CD4-positive, alpha-beta memory T cell (primary cell): ENCODE results near the gene EPHB1. TPM values are rescaled to one million over a fixed set of nuclear protein-coding genes. Genes with fewer than 3 reads are reported as not detected.
A peak's percentile ranks its signal among the peaks of the same experiment; 100 is the strongest.

Source experiments
- CTCF ChIA-PET: fragments of 350-600 bp; sonication (Branson Sonifier 250); formaldehyde crosslinking; loops from one replicate; lab custom pipeline; 2021; ENCODE audit warnings: inconsistent platforms; ENCODE audit not compliant: partially characterized antibody; lab: Charles Lee
- POLR2A ChIA-PET: fragments of 350-600 bp; sonication (Branson Sonifier 250); formaldehyde crosslinking; loops from one replicate; lab custom pipeline; 2021; ENCODE audit not compliant: partially characterized antibody; lab: Charles Lee
- DNase-seq, 5 donors: peaks; one replicate each; pipeline versions ENCODE4 v3.0.0 to v3.0.0-alpha.2; 2020 to 2022; ENCODE audit warnings: mixed read lengths in 1 of 5
- H3K27ac ChIP-seq: one replicate; pipeline ENCODE4 v1.7.0; 2013; ENCODE audit warnings: low read depth, low read length
- H3K27me3 ChIP-seq: 2 replicates; pipeline ENCODE4 v1.7.0; 2013; ENCODE audit warnings: mild to moderate bottlenecking, low read length, moderate library complexity; ENCODE audit not compliant: insufficient read depth
- H3K36me3 ChIP-seq: 2 replicates; pipeline ENCODE4 v1.7.0; 2013; ENCODE audit warnings: mild to moderate bottlenecking, low read length, moderate library complexity; ENCODE audit not compliant: insufficient read depth
- H3K4me1 ChIP-seq: 2 replicates; pipeline ENCODE4 v1.7.0; 2013; ENCODE audit warnings: mild to moderate bottlenecking, low read length, moderate library complexity; ENCODE audit not compliant: insufficient read depth
- H3K4me3 ChIP-seq, 2 donors: one replicate each; pipeline ENCODE4 v1.7.0; 2013; ENCODE audit warnings: low read length in 2 of 2, mild to moderate bottlenecking in 1 of 2
- H3K9me3 ChIP-seq, 2 donors: one replicate each; pipeline ENCODE4 v1.7.0; 2013; ENCODE audit warnings: low read length in 2 of 2, control low read depth in 1 of 2; ENCODE audit not compliant: control insufficient read depth in 1 of 2
- H3K27ac Mint-ChIP-seq, 7 donors: one replicate each; pipeline ENCODE4 v1.8.0; 2020 to 2021; ENCODE audit warnings: mixed read lengths in 7 of 7, mild to moderate bottlenecking in 6 of 7, inconsistent platforms in 3 of 7, moderate library complexity in 3 of 7
- H3K27me3 Mint-ChIP-seq, 2 donors: one replicate each; pipeline ENCODE4 v1.8.0; 2020 to 2021; ENCODE audit warnings: mixed read lengths in 2 of 2
- H3K36me3 Mint-ChIP-seq, 2 donors: one replicate each; pipeline ENCODE4 v1.8.0; 2020 to 2021; ENCODE audit warnings: mixed read lengths in 2 of 2, inconsistent platforms in 1 of 2, mild to moderate bottlenecking in 1 of 2
- H3K4me1 Mint-ChIP-seq, 4 donors: one replicate each; pipeline ENCODE4 v1.8.0; 2020 to 2021; ENCODE audit warnings: mixed read lengths in 4 of 4, mild to moderate bottlenecking in 1 of 4
- H3K4me3 Mint-ChIP-seq, 8 donors: one replicate each; pipeline ENCODE4 v1.8.0; 2020 to 2021; ENCODE audit warnings: mixed read lengths in 8 of 8, mild to moderate bottlenecking in 7 of 8, moderate library complexity in 6 of 8, inconsistent platforms in 3 of 8
- H3K9me3 Mint-ChIP-seq, 8 donors: one replicate each; pipeline ENCODE4 v1.8.0; 2020 to 2021; ENCODE audit warnings: mixed read lengths in 8 of 8, mild to moderate bottlenecking in 5 of 8, inconsistent platforms in 3 of 8, moderate library complexity in 1 of 8
- intact Hi-C: fragments of 100-400 bp; cut with micrococcal nuclease; formaldehyde crosslinking; loops from one replicate; pipeline ENCODE4 v1.15.1; 2023
- polyA plus RNA-seq, 2 donors: library from polyadenylated mRNA; unstranded; fragments of 300-500 nt; fragmentation: Illumina TruSeq; gene quantifications; one replicate each; pipeline ENCODE4 v1.2.3, GENCODE V29; 2021
- total RNA-seq, 2 experiments: library from RNA; stranded (reverse); gene quantifications; one replicate each; pipeline ENCODE4 v1.2.3, GENCODE V29; 2021

The EPHB1 gene
- total and polyA plus RNA-seq, 4 experiments from 2014 or later = 0.30 to 0.69 (median 0.43) TPM; not detected in 1

GRCh38 chr3:134832585-134832984 lies 37.5 kb downstream of the EPHB1 start:
- H3K36me3 ChIP-seq = no peaks in the 10 kb centered on the region
- Mint-ChIP-seq H3K4me1 (no peaks in the 10 kb centered on the region), H3K27ac (no peak overlapping the region), H3K36me3 (no peaks in the 10 kb centered on the region), H3K4me3 (no peak overlapping the region), H3K27me3 (peaks cover 0 to 3% of the 10 kb centered on the region in 2 donors), H3K9me3 (no peaks in the 10 kb centered on the region)
- no peaks in the 10 kb centered on the region for H3K27me3 ChIP-seq
- no peak overlapping the region for H3K4me3 ChIP-seq
- no peaks in the 10 kb centered on the region for H3K9me3 ChIP-seq
- H3K27ac ChIP-seq = no peak overlapping the region
- H3K4me1 ChIP-seq = no peaks in the 10 kb centered on the region
- ChIA-PET POLR2A (no interaction called here), CTCF (no interaction called here)
- no peak for DNase-seq
- intact Hi-C loops = no loop called here

- no peaks in the 10 kb centered on the region for H3K9me3 ChIP-seq
- no peak overlapping the region for H3K4me3 ChIP-seq
- ChIA-PET CTCF (no interaction called here), POLR2A (no interaction called here)
- intact Hi-C loops = no loop called here
- Mint-ChIP-seq H3K27me3 (no peaks in the 10 kb centered on the region), H3K27ac (peak overlapping the region in 1 of 7 donors; percentile 0), H3K4me1 (no peaks in the 10 kb centered on the region), H3K36me3 (no peaks in the 10 kb centered on the region), H3K9me3 (no peaks in the 10 kb centered on the region), H3K4me3 (no peak overlapping the region)
- H3K27me3 ChIP-seq = no peaks in the 10 kb centered on the region
- H3K4me1 ChIP-seq = no peaks in the 10 kb centered on the region
- H3K36me3 ChIP-seq = no peaks in the 10 kb centered on the region
- H3K27ac ChIP-seq = no peak overlapping the region
- DNase-seq = no peak
Measured at GRCh38 chr3:134833453-134834163, 38.5 kb downstream of the EPHB1 start.

- no peak for DNase-seq
- Histone ChIP-seq H3K4me1 (no peaks in the 10 kb centered on the region), H3K27me3 (no peaks in the 10 kb centered on the region), H3K9me3 (peaks cover 0 to 6% of the 10 kb centered on the region in 2 donors), H3K27ac (no peak overlapping the region), H3K4me3 (no peak overlapping the region), H3K36me3 (no peaks in the 10 kb centered on the region)
- CTCF ChIA-PET = no interaction called here
- POLR2A ChIA-PET = no interaction called here
- Mint-ChIP-seq H3K4me1 (no peaks in the 10 kb centered on the region), H3K9me3 (peaks cover 0 to 10% (median 3%) of the 10 kb centered on the region in 8 donors), H3K27me3 (no peaks in the 10 kb centered on the region), H3K27ac (no peak overlapping the region), H3K4me3 (no peak overlapping the region), H3K36me3 (no peaks in the 10 kb centered on the region)
- intact Hi-C loops = no loop called here
Measured at GRCh38 chr3:134836921-134837320, 41.9 kb downstream of the EPHB1 start.

GRCh38 chr3:134838599-134838998 lies 43.5 kb downstream of the EPHB1 start:
- H3K36me3 ChIP-seq = no peaks in the 10 kb centered on the region
- Mint-ChIP-seq H3K27ac (no peak overlapping the region), H3K4me3 (no peak overlapping the region), H3K9me3 (peaks cover 5 to 18% (median 9%) of the 10 kb centered on the region in 8 donors), H3K27me3 (no peaks in the 10 kb centered on the region), H3K36me3 (no peaks in the 10 kb centered on the region), H3K4me1 (no peaks in the 10 kb centered on the region)
- ChIA-PET POLR2A (no interaction called here), CTCF (no interaction called here)
- H3K27me3 ChIP-seq = no peaks in the 10 kb centered on the region
- H3K4me3 ChIP-seq = no peak overlapping the region
- H3K4me1 ChIP-seq = no peaks in the 10 kb centered on the region
- H3K9me3 ChIP-seq = peaks cover 0 to 6% of the 10 kb centered on the region in 2 donors
- no peak overlapping the region for H3K27ac ChIP-seq
- no peak for DNase-seq
- intact Hi-C loops = no loop called here

- Mint-ChIP-seq H3K36me3 (no peaks in the 10 kb centered on the region), H3K9me3 (peaks cover 5 to 21% (median 11%) of the 10 kb centered on the region in 8 donors), H3K27me3 (no peaks in the 10 kb centered on the region), H3K4me1 (no peaks in the 10 kb centered on the region), H3K4me3 (no peak overlapping the region), H3K27ac (no peak overlapping the region)
- Histone ChIP-seq H3K27me3 (no peaks in the 10 kb centered on the region), H3K27ac (no peak overlapping the region), H3K4me3 (no peak overlapping the region), H3K9me3 (peaks cover 0 to 6% of the 10 kb centered on the region in 2 donors), H3K36me3 (no peaks in the 10 kb centered on the region), H3K4me1 (no peaks in the 10 kb centered on the region)
- CTCF ChIA-PET = no interaction called here
- intact Hi-C loops = no loop called here
- POLR2A ChIA-PET = no interaction called here
- no peak for DNase-seq
Measured at GRCh38 chr3:134839422-134839821, 44.4 kb downstream of the EPHB1 start.

GRCh38 chr3:134839990-134840389 lies 44.9 kb downstream of the EPHB1 start:
- Histone ChIP-seq H3K27ac (no peak overlapping the region), H3K4me1 (no peaks in the 10 kb centered on the region), H3K36me3 (no peaks in the 10 kb centered on the region), H3K27me3 (no peaks in the 10 kb centered on the region), H3K4me3 (no peak overlapping the region), H3K9me3 (peaks cover 0 to 6% of the 10 kb centered on the region in 2 donors)
- H3K4me1 Mint-ChIP-seq = no peaks in the 10 kb centered on the region
- H3K27ac Mint-ChIP-seq = no peak overlapping the region
- intact Hi-C loops = no loop called here
- H3K36me3 Mint-ChIP-seq = no peaks in the 10 kb centered on the region
- H3K27me3 Mint-ChIP-seq = no peaks in the 10 kb centered on the region
- no peak for DNase-seq
- H3K4me3 Mint-ChIP-seq = no peak overlapping the region
- ChIA-PET CTCF (no interaction called here), POLR2A (no interaction called here)
- H3K9me3 Mint-ChIP-seq = peaks cover 5 to 26% (median 13%) of the 10 kb centered on the region in 8 donors

- H3K4me3 ChIP-seq = no peak overlapping the region
- H3K27me3 ChIP-seq = no peaks in the 10 kb centered on the region
- Mint-ChIP-seq H3K4me1 (no peaks in the 10 kb centered on the region), H3K9me3 (peaks cover 5 to 26% (median 13%) of the 10 kb centered on the region in 8 donors), H3K27me3 (no peaks in the 10 kb centered on the region), H3K36me3 (no peaks in the 10 kb centered on the region), H3K27ac (no peak overlapping the region), H3K4me3 (no peak overlapping the region)
- H3K27ac ChIP-seq = no peak overlapping the region
- no peaks in the 10 kb centered on the region for H3K36me3 ChIP-seq
- no peak for DNase-seq
- H3K4me1 ChIP-seq = no peaks in the 10 kb centered on the region
- peaks cover 0 to 6% of the 10 kb centered on the region in 2 donors for H3K9me3 ChIP-seq
- POLR2A ChIA-PET = no interaction called here
- intact Hi-C loops = no loop called here
- CTCF ChIA-PET = no interaction called here
Measured at GRCh38 chr3:134840459-134840858, 45.4 kb downstream of the EPHB1 start.
